Natural killer cell treated with Interleukin-12 subunit alpha and Interleukin-12 subunit beta and Interleukin-15 and Interleukin-18, amount 100 ng/mL, for 72 hours (primary cell): ENCODE data around the gene CDRT15L2. TPM values are rescaled to one million over a fixed set of nuclear protein-coding genes. Genes with fewer than 3 reads are reported as not detected.
"Not testable (repeated sequence)": the region's sequence is repeated elsewhere in the genome, so short reads cannot be mapped to it uniquely, and the experiment has no call there.

Source experiments
- ATAC-seq, 2 donors: fragments of 150-1000 bp; cut with Tn5 transposase in 1 of 2; sonication (Bioruptor Pico), chemical (Tn5 transposase) in 1 of 2; 2 replicates each; pipeline ENCODE4 v1.10.0; 2021
- DNase-seq: peaks from one replicate; pipeline ENCODE4 v3.0.0; 2022; ENCODE audit warnings: low spot score
- H3K27ac Mint-ChIP-seq, 2 donors: 1 replicate in 1 of 2; 2 replicates in 1 of 2; pipeline ENCODE4 v1.8.0; 2022; ENCODE audit warnings: mixed read lengths in 2 of 2, mild to moderate bottlenecking in 1 of 2, moderate library complexity in 1 of 2
- H3K27me3 Mint-ChIP-seq, 2 donors: 1 replicate in 1 of 2; 2 replicates in 1 of 2; pipeline ENCODE4 v1.8.0; 2022; ENCODE audit warnings: mixed read lengths in 2 of 2
- H3K36me3 Mint-ChIP-seq: one replicate; pipeline ENCODE4 v1.8.0; 2022; ENCODE audit warnings: mixed read lengths
- H3K4me1 Mint-ChIP-seq, 2 donors: 1 replicate in 1 of 2; 2 replicates in 1 of 2; pipeline ENCODE4 v1.8.0; 2022; ENCODE audit warnings: low read depth in 2 of 2, mixed read lengths in 2 of 2, mild to moderate bottlenecking in 1 of 2
- H3K4me3 Mint-ChIP-seq: one replicate; pipeline ENCODE4 v1.8.0; 2022; ENCODE audit warnings: mixed read lengths
- H3K9me3 Mint-ChIP-seq: 2 replicates; pipeline ENCODE4 v1.8.0; 2022; ENCODE audit warnings: mixed read lengths
- total RNA-seq, 2 donors: library from RNA; stranded (reverse); gene quantifications; one replicate each; pipeline ENCODE4 v1.2.3, GENCODE V29; 2022

The CDRT15L2 gene
- total RNA-seq, 2 donors from 2014 or later: not detected

- not testable (repeated sequence) for H3K27me3 Mint-ChIP-seq, H3K27ac Mint-ChIP-seq, H3K9me3 Mint-ChIP-seq, DNase-seq, H3K4me3 Mint-ChIP-seq, ATAC-seq, H3K4me1 Mint-ChIP-seq, H3K36me3 Mint-ChIP-seq
Observed at GRCh38 chr17:20559018-20559417, 20.5 kb upstream of the CDRT15L2 start.

- Mint-ChIP-seq H3K4me1 (no peaks in the 10 kb centered on the region), H3K4me3 (no peak overlapping the region), H3K9me3 (no peaks in the 10 kb centered on the region), H3K27ac (no peak overlapping the region), H3K27me3 (peaks cover 5 to 7% of the 10 kb centered on the region in 2 donors), H3K36me3 (no peaks in the 10 kb centered on the region)
- DNase-seq (no peak), ATAC-seq (peak in 1 of 2 donors; percentile 53)
Observed at GRCh38 chr17:20562587-20562986, 16.9 kb upstream of the CDRT15L2 start.

GRCh38 chr17:20565245-20565644, 14.3 kb upstream of the CDRT15L2 start:
- not testable (repeated sequence) for H3K4me1 Mint-ChIP-seq, H3K27ac Mint-ChIP-seq, H3K36me3 Mint-ChIP-seq, ATAC-seq, H3K4me3 Mint-ChIP-seq, H3K27me3 Mint-ChIP-seq, DNase-seq, H3K9me3 Mint-ChIP-seq

DNA sequence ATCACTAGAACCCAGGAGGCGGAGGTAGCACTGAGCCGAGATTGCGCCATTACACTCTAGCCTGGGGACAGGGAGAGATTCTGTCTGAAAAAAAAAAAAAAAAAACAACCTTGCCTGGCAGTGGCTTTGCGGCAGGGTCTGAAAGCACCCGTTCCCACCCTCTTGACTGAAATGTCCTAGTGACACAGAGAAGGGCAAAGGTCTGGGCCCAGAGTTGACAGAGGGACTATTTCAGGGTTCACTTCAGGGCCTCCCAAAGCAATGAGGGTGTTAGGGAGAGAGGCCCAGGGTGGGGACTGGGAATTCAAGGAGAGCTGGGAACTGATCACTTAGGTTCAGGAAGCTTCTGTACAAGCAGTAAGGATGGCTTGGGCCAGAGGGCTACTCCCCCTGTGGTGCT, 13.8 kb upstream of the CDRT15L2 start:
- Mint-ChIP-seq H3K27ac (no peak overlapping the region), H3K36me3 (no peaks in the 10 kb centered on the region), H3K4me3 (no peak overlapping the region), H3K27me3 (peaks cover 3 to 5% of the 10 kb centered on the region in 2 donors), H3K4me1 (no peaks in the 10 kb centered on the region), H3K9me3 (no peaks in the 10 kb centered on the region)
- DNase-seq (no peak), ATAC-seq (no peak)

DNA sequence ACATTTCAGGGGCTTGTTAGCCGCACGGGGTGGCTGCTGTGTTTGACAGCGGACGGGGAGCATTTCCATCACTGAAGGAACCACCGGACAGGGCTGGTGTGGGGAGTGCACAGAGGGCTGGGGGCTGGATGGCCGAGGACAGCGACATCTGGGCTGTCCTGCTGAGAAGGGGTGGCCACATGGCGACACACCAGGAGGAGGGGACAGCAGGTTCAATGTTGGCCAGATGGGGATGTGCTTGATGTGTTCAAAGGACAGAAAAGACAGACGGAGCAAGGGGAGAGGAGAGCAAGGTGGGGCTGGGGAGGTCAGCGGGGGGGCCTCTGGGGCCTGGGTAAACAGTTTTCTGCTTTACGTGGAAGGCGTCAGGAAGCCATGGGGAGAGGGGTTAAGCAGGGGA, 12.8 kb upstream of the CDRT15L2 start:
- not testable (repeated sequence) for H3K27ac Mint-ChIP-seq, H3K36me3 Mint-ChIP-seq, DNase-seq, H3K27me3 Mint-ChIP-seq, H3K4me3 Mint-ChIP-seq, H3K4me1 Mint-ChIP-seq, ATAC-seq, H3K9me3 Mint-ChIP-seq

DNA sequence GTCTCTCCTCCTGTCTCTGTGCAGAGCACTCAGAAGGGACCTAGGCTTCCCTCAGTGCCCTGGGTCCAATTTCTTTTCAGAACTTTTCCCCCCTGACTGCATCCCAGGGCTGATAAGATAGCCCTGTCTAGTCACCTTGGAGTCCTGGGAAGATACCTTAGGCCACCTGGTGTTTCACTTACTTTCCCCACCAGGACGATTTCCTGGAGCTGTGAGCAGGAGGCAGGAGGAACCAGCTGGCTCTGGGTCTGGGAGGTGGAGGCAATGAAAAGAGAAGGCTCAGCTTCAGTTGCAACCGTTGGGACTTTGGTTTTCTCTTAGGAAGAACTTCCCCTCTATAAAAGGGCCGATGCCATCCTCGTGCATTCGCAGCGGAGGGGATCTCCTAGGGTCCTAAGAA, 12.1 kb upstream of the CDRT15L2 start:
- not testable (repeated sequence) for H3K4me1 Mint-ChIP-seq, DNase-seq, H3K9me3 Mint-ChIP-seq, H3K27ac Mint-ChIP-seq, ATAC-seq, H3K4me3 Mint-ChIP-seq, H3K36me3 Mint-ChIP-seq, H3K27me3 Mint-ChIP-seq

DNA sequence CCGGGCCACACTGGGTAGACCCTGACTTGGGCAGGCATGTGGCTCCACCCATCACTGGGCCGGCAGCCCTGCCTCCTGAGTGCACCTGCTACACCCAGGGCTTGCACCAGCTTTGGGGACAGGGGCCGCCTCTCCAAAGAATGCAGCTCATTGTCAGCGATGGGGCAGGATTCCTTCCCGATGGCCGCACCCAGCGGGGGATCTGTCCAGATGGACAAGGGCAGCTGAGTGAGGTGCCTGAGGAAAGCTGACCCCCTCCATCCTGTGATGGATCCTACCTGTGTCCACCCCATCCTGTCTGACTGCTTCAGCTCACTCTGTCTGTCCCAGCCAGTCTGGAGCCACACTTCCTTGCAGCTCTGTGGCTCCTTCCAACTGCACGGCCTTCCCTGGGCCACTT, 10.9 kb upstream of the CDRT15L2 start:
- H3K4me3 Mint-ChIP-seq: not testable (repeated sequence)

DNA sequence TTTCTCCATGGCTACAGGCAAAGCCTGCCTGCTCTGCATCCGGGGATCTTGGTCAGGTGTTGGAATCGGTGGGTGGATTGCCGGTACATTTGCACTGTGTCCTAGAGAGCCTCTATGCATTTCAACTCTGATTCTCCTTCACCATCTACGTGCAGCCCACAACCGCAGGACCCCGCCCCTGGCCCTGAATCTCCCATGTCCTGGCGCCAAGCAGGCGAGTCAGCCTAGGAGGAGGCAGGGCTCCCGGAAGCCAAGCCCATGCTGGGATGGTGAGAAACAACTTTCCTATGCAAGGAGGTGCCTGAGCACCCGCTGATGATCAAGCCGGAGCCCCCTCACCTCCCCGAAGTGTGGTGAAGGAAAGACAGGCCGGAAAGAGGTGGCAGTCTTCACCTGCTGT, 7.9 kb upstream of the CDRT15L2 start:
- not testable (repeated sequence) for H3K9me3 Mint-ChIP-seq, H3K27me3 Mint-ChIP-seq, DNase-seq, ATAC-seq, H3K4me1 Mint-ChIP-seq, H3K27ac Mint-ChIP-seq, H3K4me3 Mint-ChIP-seq, H3K36me3 Mint-ChIP-seq

More for the DNA sequence above, 10.9 kb upstream of the CDRT15L2 start:
- H3K9me3 Mint-ChIP-seq, H3K27ac Mint-ChIP-seq, H3K36me3 Mint-ChIP-seq, H3K27me3 Mint-ChIP-seq, ATAC-seq, DNase-seq, H3K4me1 Mint-ChIP-seq: not testable (repeated sequence)

- DNase-seq, H3K4me3 Mint-ChIP-seq, H3K4me1 Mint-ChIP-seq, H3K27me3 Mint-ChIP-seq, H3K36me3 Mint-ChIP-seq, H3K27ac Mint-ChIP-seq, H3K9me3 Mint-ChIP-seq: not testable (repeated sequence)
- peak in 1 of 2 donors; percentile 32 for ATAC-seq
Observed at GRCh38 chr17:20573216-20573615, 6.3 kb upstream of the CDRT15L2 start.

GRCh38 chr17:20575071-20575470, 4.5 kb upstream of the CDRT15L2 start:
- not testable (repeated sequence) for H3K27me3 Mint-ChIP-seq, H3K27ac Mint-ChIP-seq, H3K4me1 Mint-ChIP-seq, DNase-seq, H3K36me3 Mint-ChIP-seq, H3K9me3 Mint-ChIP-seq, H3K4me3 Mint-ChIP-seq, ATAC-seq

- H3K9me3 Mint-ChIP-seq, H3K27me3 Mint-ChIP-seq, DNase-seq, H3K36me3 Mint-ChIP-seq, H3K4me1 Mint-ChIP-seq, H3K4me3 Mint-ChIP-seq, H3K27ac Mint-ChIP-seq: not testable (repeated sequence)
- peak; percentile 15 to 48 for ATAC-seq
Observed at GRCh38 chr17:20583891-20584577, 4.5 kb downstream of the CDRT15L2 start.

- peak overlapping the region; percentile 44 for H3K4me3 Mint-ChIP-seq
Observed at GRCh38 chr17:20588744-20589453, 9.4 kb downstream of the CDRT15L2 start.

DNA sequence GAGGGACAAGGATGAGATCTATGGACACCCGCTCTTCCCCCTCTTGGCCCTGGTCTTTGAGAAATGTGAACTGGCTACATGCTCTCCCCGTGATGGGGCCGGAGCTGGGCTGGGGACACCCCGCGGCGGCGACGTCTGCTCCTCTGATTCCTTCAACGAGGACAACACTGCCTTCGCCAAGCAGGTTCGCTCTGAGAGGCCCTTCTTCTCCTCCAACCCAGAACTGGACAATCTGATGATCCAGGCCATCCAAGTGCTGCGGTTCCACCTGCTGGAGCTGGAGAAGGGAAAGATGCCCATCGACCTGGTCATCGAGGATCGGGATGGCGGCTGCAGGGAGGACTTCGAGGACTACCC, 9.9 kb downstream of the CDRT15L2 start:
- ATAC-seq, H3K27me3 Mint-ChIP-seq, H3K4me1 Mint-ChIP-seq, DNase-seq, H3K4me3 Mint-ChIP-seq, H3K36me3 Mint-ChIP-seq, H3K27ac Mint-ChIP-seq, H3K9me3 Mint-ChIP-seq: not testable (repeated sequence)

More at GRCh38 chr17:20588744-20589453, 9.4 kb downstream of the CDRT15L2 start:
- H3K27me3 Mint-ChIP-seq, H3K9me3 Mint-ChIP-seq, ATAC-seq, DNase-seq, H3K27ac Mint-ChIP-seq, H3K36me3 Mint-ChIP-seq, H3K4me1 Mint-ChIP-seq: not testable (repeated sequence)

GRCh38 chr17:20591040-20591439, 11.5 kb downstream of the CDRT15L2 start:
- H3K9me3 Mint-ChIP-seq, ATAC-seq, H3K4me3 Mint-ChIP-seq, H3K36me3 Mint-ChIP-seq, H3K27ac Mint-ChIP-seq, H3K27me3 Mint-ChIP-seq, H3K4me1 Mint-ChIP-seq, DNase-seq: not testable (repeated sequence)
